DOHH2 (cell line): ENCODE data around the gene METTL21C.

Experiments used
- H3F3A ChIP-seq: fragments of 200-600 bp; sonication (generic), shearing (Covaris generic); 2 replicates; pipeline ENCODE4 v1.6.0; 2016; ENCODE audit warnings: antibody characterized with exemption, mild to moderate bottlenecking; ENCODE audit not compliant: control insufficient read depth, insufficient read depth
- H3K27ac ChIP-seq: fragments of 200-600 bp; sonication (generic); 2 replicates; pipeline ENCODE4 v1.5.1; 2014; ENCODE audit warnings: low read depth, mild to moderate bottlenecking, low read length, moderate library complexity
- H3K27me3 ChIP-seq: fragments of 200-600 bp; sonication (generic); 2 replicates; pipeline ENCODE4 v1.6.1; 2014; ENCODE audit warnings: mild to moderate bottlenecking, low read length, mixed read lengths; ENCODE audit not compliant: control insufficient read depth
- H3K36me3 ChIP-seq: fragments of 200-600 bp; sonication (generic); 2 replicates; pipeline ENCODE4 v1.6.1; 2014; ENCODE audit warnings: mild to moderate bottlenecking, low read length, moderate library complexity, mixed read lengths; ENCODE audit not compliant: control insufficient read depth
- H3K4me1 ChIP-seq: fragments of 200-600 bp; sonication (generic); 2 replicates; pipeline ENCODE4 v1.6.1; 2014; ENCODE audit warnings: mild to moderate bottlenecking, low read length, mixed read lengths; ENCODE audit not compliant: control insufficient read depth
- H3K4me2 ChIP-seq: fragments of 200-600 bp; sonication (generic); 2 replicates; pipeline ENCODE4 v1.6.0; 2014; ENCODE audit warnings: mild to moderate bottlenecking, low read length, moderate library complexity
- H3K4me3 ChIP-seq: fragments of 200-600 bp; sonication (generic); 2 replicates; pipeline ENCODE4 v1.5.1; 2014; ENCODE audit warnings: mild to moderate bottlenecking, low read length, mixed read lengths
- H3K79me2 ChIP-seq: fragments of 200-600 bp; sonication (generic); 2 replicates; pipeline ENCODE4 v1.6.1; 2014; ENCODE audit warnings: mild to moderate bottlenecking, low read length, mixed read lengths; ENCODE audit not compliant: control insufficient read depth
- H3K9me2 ChIP-seq: fragments of 200-600 bp; sonication (generic); replicated peaks from 2 replicates; pipeline ENCODE4 v1.6.1; 2014; ENCODE audit warnings: mild to moderate bottlenecking, low read length, mixed read lengths; ENCODE audit not compliant: control insufficient read depth
- H3K9me3 ChIP-seq: fragments of 200-600 bp; sonication (generic); 2 replicates; pipeline ENCODE4 v1.6.1; 2014; ENCODE audit warnings: antibody characterized with exemption, low read length, mixed read lengths; ENCODE audit not compliant: control insufficient read depth, insufficient read depth
- H4K20me1 ChIP-seq: fragments of 200-600 bp; sonication (generic); 2 replicates; pipeline ENCODE4 v1.6.0; 2014; ENCODE audit warnings: low read depth, mild to moderate bottlenecking, antibody characterized with exemption, low read length, moderate library complexity; ENCODE audit not compliant: control insufficient read depth, insufficient read depth
- EZH2phosphoT487 ChIP-seq: fragments of 200-600 bp; sonication (generic); IDR thresholded peaks from 2 replicates; pipeline ENCODE4 v1.6.1; 2017; ENCODE audit warnings: borderline replicate concordance, mild to moderate bottlenecking, antibody characterized with exemption, low read length, moderate library complexity, mixed read lengths
- TF ChIP-seq, protein P1 (sequence below): fragments of 200-600 bp; sonication (generic); IDR thresholded peaks from one replicate; pipeline ENCODE4 v1.5.1; 2014; ENCODE audit warnings: antibody characterized with exemption, mild to moderate bottlenecking, low read depth, low read length; ENCODE audit not compliant: poor library complexity, severe bottlenecking

Gene METTL21C

DNA sequence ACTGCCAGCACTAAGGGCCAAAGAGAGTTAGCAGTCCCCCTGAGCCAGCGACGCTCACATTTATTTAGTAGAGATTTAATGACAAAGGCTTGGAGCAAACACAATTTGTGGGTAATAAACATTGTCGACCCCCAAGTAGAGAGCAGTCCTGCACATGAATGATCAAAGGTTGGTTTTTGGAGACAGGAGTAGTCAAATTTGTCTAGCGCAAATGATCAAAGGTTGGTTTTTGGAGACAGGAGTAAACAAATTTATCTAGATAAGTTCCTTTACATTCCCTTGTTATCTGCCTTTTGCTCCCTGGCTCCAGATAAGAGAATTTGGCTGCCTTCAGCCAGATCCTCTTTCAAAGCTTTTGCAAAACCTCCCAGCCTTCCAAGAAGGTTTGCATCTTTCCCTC, 26.9 kb downstream of the METTL21C start:
- Histone ChIP-seq H3K4me2 (no peak overlapping the region), H3K9me2 (no peaks in the 10 kb centered on the region), H3K79me2 (no peaks in the 10 kb centered on the region), H3K4me1 (no peaks in the 10 kb centered on the region), H3F3A (no peaks in the 10 kb centered on the region), H3K27ac (no peak overlapping the region), H3K27me3 (no peaks in the 10 kb centered on the region), H3K9me3 (no peaks in the 10 kb centered on the region), H3K36me3 (peaks cover 77% of the 10 kb centered on the region), H3K4me3 (no peak overlapping the region), H4K20me1 (no peaks in the 10 kb centered on the region)
- TF ChIP-seq, protein P1, sequence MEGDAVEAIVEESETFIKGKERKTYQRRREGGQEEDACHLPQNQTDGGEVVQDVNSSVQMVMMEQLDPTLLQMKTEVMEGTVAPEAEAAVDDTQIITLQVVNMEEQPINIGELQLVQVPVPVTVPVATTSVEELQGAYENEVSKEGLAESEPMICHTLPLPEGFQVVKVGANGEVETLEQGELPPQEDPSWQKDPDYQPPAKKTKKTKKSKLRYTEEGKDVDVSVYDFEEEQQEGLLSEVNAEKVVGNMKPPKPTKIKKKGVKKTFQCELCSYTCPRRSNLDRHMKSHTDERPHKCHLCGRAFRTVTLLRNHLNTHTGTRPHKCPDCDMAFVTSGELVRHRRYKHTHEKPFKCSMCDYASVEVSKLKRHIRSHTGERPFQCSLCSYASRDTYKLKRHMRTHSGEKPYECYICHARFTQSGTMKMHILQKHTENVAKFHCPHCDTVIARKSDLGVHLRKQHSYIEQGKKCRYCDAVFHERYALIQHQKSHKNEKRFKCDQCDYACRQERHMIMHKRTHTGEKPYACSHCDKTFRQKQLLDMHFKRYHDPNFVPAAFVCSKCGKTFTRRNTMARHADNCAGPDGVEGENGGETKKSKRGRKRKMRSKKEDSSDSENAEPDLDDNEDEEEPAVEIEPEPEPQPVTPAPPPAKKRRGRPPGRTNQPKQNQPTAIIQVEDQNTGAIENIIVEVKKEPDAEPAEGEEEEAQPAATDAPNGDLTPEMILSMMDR: no peak
- TF ChIP-seq EZH2phosphoT487: no peak

DNA sequence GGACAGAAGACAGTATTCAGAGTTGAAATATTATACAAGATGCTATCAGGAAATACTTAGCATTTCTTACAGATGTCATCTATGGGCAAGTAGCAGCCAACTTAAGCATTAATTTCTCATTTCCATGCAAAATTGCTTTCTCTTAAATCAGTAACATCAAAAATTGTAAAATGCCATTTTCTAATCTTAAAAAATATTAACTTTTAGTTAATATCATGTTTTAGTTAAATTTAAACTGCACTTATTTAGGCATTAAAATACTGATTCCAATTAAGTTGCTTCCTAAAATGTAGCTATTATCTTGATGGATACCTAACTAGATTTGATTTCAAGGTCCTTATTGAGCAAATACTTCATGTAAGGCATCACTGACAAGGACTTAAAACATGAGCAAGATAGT, 27.8 kb downstream of the METTL21C start:
- Histone ChIP-seq H3K9me2 (no peaks in the 10 kb centered on the region), H3K36me3 (peaks cover 77% of the 10 kb centered on the region), H3K4me3 (no peak overlapping the region), H3K27me3 (no peaks in the 10 kb centered on the region), H3K27ac (no peak overlapping the region), H3K4me2 (no peak overlapping the region), H4K20me1 (no peaks in the 10 kb centered on the region), H3K79me2 (no peaks in the 10 kb centered on the region), H3K9me3 (no peaks in the 10 kb centered on the region), H3F3A (no peaks in the 10 kb centered on the region), H3K4me1 (no peaks in the 10 kb centered on the region)
- TF ChIP-seq, protein P1: no peak
- TF ChIP-seq EZH2phosphoT487: no peak

DNA sequence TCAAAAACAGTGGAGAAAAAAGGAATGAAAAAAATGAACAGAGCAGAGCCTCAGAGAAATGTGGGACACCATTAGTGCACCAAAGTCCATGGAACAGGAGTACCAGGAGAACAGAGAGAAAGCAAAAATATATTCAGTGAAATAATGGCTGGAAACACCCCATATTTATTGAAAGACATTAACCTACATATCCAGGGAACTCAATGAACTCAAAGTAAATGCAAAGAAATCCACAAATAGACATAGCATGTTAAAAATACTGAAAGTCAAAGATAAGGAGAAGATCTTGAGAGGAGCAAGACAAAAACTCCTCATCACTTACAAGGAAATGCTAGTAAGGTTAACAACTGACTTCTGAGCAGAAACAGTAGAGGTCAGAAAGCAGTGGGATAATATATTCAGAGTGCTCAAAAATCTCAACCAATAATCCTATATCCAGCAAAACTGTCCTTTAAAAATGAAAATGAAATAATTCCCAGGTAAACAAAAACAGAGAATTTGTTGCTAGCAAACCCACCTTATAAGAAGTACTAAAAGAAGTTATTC, 35.6 kb downstream of the METTL21C start:
- H3K27ac ChIP-seq: no peak overlapping the region
- H3F3A ChIP-seq: no peaks in the 10 kb centered on the region
- H3K9me2 ChIP-seq: no peaks in the 10 kb centered on the region
- no peak for TF ChIP-seq EZH2phosphoT487
- TF ChIP-seq, protein P1: no peak
- H3K36me3 ChIP-seq: peaks cover 81% of the 10 kb centered on the region
- no peak overlapping the region for H3K4me3 ChIP-seq
- H3K9me3 ChIP-seq: no peaks in the 10 kb centered on the region
- no peaks in the 10 kb centered on the region for H3K79me2 ChIP-seq
- no peaks in the 10 kb centered on the region for H3K4me1 ChIP-seq
- H3K4me2 ChIP-seq: no peak overlapping the region
- no peaks in the 10 kb centered on the region for H3K27me3 ChIP-seq
- H4K20me1 ChIP-seq: no peaks in the 10 kb centered on the region
